Upper lobe of right lung (tissue), 1 donor: ENCODE data around the gene SCN2A. TPM values are rescaled to one million over a fixed set of nuclear protein-coding genes. Genes with fewer than 3 reads are reported as not detected.
"Not testable (repeated sequence)": the region's sequence is repeated elsewhere in the genome, so short reads cannot be mapped to it uniquely, and the experiment has no call there.

ENCODE experiments used
- ATAC-seq: fragments of 200-7000 bp; cut with Tn5 transposase; one replicate; pipeline ENCODE4 v1.9.1; 2020; ENCODE audit warnings: mild to moderate bottlenecking, moderate library complexity
- DNase-seq: peaks from one replicate; pipeline ENCODE4 v3.0.0-alpha.2; 2020
- H3K27ac ChIP-seq: fragments of 200-600 bp; one replicate; pipeline ENCODE4 v1.8.0; 2022
- H3K27me3 ChIP-seq: fragments of 200-600 bp; one replicate; pipeline ENCODE4 v1.8.0; 2022; ENCODE audit warnings: mild to moderate bottlenecking
- H3K36me3 ChIP-seq: fragments of 200-600 bp; one replicate; pipeline ENCODE4 v1.8.0; 2022
- H3K4me1 ChIP-seq: fragments of 200-600 bp; one replicate; pipeline ENCODE4 v1.8.0; 2022
- H3K4me3 ChIP-seq: fragments of 200-600 bp; one replicate; pipeline ENCODE4 v1.8.0; 2022; ENCODE audit warnings: mild to moderate bottlenecking
- H3K9me3 ChIP-seq: fragments of 200-600 bp; one replicate; pipeline ENCODE4 v1.8.0; 2022
- CTCF ChIP-seq: fragments of 200-600 bp; IDR thresholded peaks from one replicate; pipeline ENCODE4 v1.8.0; 2022; ENCODE audit warnings: antibody characterized with exemption
- intact Hi-C: fragments of 100-400 bp; cut with DNase I; formaldehyde crosslinking; loops from one replicate; pipeline ENCODE4 v1.11.0; 2022
- total RNA-seq: library from RNA; stranded (reverse); fragmentation: NEBNext Ultra II Directional; extraction: Animal tissue kit (Norgen Biotek cat#: 25700); gene quantifications from one replicate; pipeline ENCODE4 v1.2.1, GENCODE V29; 2021
- donor health status: DM: no; HTN: yes; CAD: no; lungs with severe emphysema.

The SCN2A gene
- total RNA-seq, 1 donor from 2014 or later, result 0.58 TPM

- Histone ChIP-seq H3K27me3 (no peaks in the 10 kb centered on the region), H3K4me3 (no peak overlapping the region), H3K36me3 (no peaks in the 10 kb centered on the region), H3K27ac (no peak overlapping the region), H3K4me1 (no peaks in the 10 kb centered on the region), H3K9me3 (no peaks in the 10 kb centered on the region)
- no peak for ATAC-seq
- no peak for DNase-seq
- intact Hi-C loops, result no loop called here
- no peak for TF ChIP-seq CTCF
Observed at GRCh38 chr2:165251366-165251765, 12.2 kb downstream of the SCN2A start.

DNA sequence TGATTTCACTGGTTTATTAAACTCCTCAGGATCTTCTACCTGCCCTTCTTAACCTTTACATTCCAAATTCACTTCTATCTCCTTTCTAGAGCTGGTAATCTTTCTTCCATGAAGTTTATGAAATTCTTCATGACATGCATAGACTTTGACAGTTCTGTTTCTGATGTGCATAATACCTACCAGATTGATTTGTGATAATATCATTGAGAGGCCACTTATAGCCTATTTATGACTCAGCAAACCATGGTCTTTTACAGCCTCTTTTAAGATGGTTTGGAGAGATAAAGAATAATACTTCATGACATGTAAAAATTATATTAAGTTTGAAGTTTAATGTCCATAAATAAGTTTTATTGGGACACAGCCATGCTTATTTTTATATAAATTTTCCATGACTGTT is 14.0 kb downstream of the SCN2A start:
- H3K27me3 ChIP-seq, result no peaks in the 10 kb centered on the region
- no peaks in the 10 kb centered on the region for H3K36me3 ChIP-seq
- no peaks in the 10 kb centered on the region for H3K9me3 ChIP-seq
- H3K27ac ChIP-seq, result no peak overlapping the region
- intact Hi-C loops, result no loop called here
- H3K4me1 ChIP-seq, result no peaks in the 10 kb centered on the region
- TF ChIP-seq CTCF, result no peak
- no peak for ATAC-seq
- no peak overlapping the region for H3K4me3 ChIP-seq
- DNase-seq, result no peak

DNA sequence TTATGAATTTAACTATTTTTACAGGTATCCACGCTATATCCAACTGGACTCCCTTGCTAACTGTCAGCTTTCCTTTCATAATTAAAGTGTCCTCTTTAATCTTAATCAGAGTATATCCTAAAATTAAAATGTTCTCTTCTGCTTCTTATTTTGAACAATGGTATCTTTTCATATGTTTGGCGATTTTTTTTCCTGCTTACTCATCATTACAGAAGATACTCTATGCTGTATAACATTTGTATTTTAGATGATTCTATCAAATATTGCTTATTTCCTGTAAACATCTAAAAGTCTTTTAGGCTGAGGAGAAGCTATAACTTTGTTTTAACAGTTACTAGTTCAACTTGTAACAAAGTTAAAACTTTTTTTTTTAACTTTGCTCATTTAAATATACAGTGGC is 17.4 kb downstream of the SCN2A start:
- DNase-seq (no peak), ATAC-seq (no peak)
- no peaks in the 10 kb centered on the region for H3K36me3 ChIP-seq
- H3K4me3 ChIP-seq, result no peak overlapping the region
- H3K9me3 ChIP-seq, result no peaks in the 10 kb centered on the region
- intact Hi-C loops, result no loop called here
- H3K27me3 ChIP-seq, result no peaks in the 10 kb centered on the region
- no peak for TF ChIP-seq CTCF
- no peaks in the 10 kb centered on the region for H3K4me1 ChIP-seq
- H3K27ac ChIP-seq, result no peak overlapping the region

- DNase-seq, H3K27me3 ChIP-seq, H3K4me1 ChIP-seq, H3K9me3 ChIP-seq, H3K36me3 ChIP-seq, intact Hi-C loops, H3K4me3 ChIP-seq, H3K27ac ChIP-seq, ATAC-seq: not testable (repeated sequence)
Observed at GRCh38 chr2:165260347-165260746, 21.1 kb downstream of the SCN2A start.

GRCh38 chr2:165268754-165269153 is 29.5 kb downstream of the SCN2A start:
- no peaks in the 10 kb centered on the region for H3K9me3 ChIP-seq
- H3K36me3 ChIP-seq, result no peaks in the 10 kb centered on the region
- no peak overlapping the region for H3K4me3 ChIP-seq
- intact Hi-C loops, result no loop called here
- no peaks in the 10 kb centered on the region for H3K27me3 ChIP-seq
- no peak for DNase-seq
- no peaks in the 10 kb centered on the region for H3K4me1 ChIP-seq
- TF ChIP-seq CTCF, result no peak
- no peak overlapping the region for H3K27ac ChIP-seq
- no peak for ATAC-seq

GRCh38 chr2:165273176-165273575 is 34.0 kb downstream of the SCN2A start:
- TF ChIP-seq CTCF, result no peak
- no peaks in the 10 kb centered on the region for H3K27me3 ChIP-seq
- DNase-seq, result no peak
- H3K4me3 ChIP-seq, result no peak overlapping the region
- no peaks in the 10 kb centered on the region for H3K36me3 ChIP-seq
- no peak for ATAC-seq
- intact Hi-C loops, result no loop called here
- peaks cover 13% of the 10 kb centered on the region for H3K4me1 ChIP-seq
- no peak overlapping the region for H3K27ac ChIP-seq
- no peaks in the 10 kb centered on the region for H3K9me3 ChIP-seq
